ENCODE results near the gene ANKRD11.

Gene ANKRD11

GRCh38 chr16:89324056-89325010 is 166.0 kb downstream of the ANKRD11 start:
- FAIRE-seq: no peak

GRCh38 chr16:89323120-89323960 is 167.0 kb downstream of the ANKRD11 start:
- no peak for FAIRE-seq

- no peak for FAIRE-seq
Measured at GRCh38 chr16:89322321-89323119, 167.8 kb downstream of the ANKRD11 start.

- FAIRE-seq: no peak
Measured at GRCh38 chr16:89320782-89321501, 169.4 kb downstream of the ANKRD11 start.

- no peak for FAIRE-seq
Measured at GRCh38 chr16:89319886-89320781, 170.2 kb downstream of the ANKRD11 start.

GRCh38 chr16:89319631-89319885 is 170.8 kb downstream of the ANKRD11 start:
- no peak for FAIRE-seq

GRCh38 chr16:89318871-89319630 is 171.3 kb downstream of the ANKRD11 start:
- FAIRE-seq: no peak

- FAIRE-seq: no peak
Measured at GRCh38 chr16:89318430-89318758, 172.0 kb downstream of the ANKRD11 start.

GRCh38 chr16:89317729-89318429 is 172.5 kb downstream of the ANKRD11 start:
- no peak for FAIRE-seq

GRCh38 chr16:89317101-89317671 is 173.2 kb downstream of the ANKRD11 start:
- no peak for FAIRE-seq

- FAIRE-seq: no peak
Measured at GRCh38 chr16:89316701-89317100, 173.7 kb downstream of the ANKRD11 start.

- no peak for FAIRE-seq
Measured at GRCh38 chr16:89315791-89316581, 174.4 kb downstream of the ANKRD11 start.

GRCh38 chr16:89315271-89315670 is 175.1 kb downstream of the ANKRD11 start:
- no peak for FAIRE-seq

GRCh38 chr16:89314854-89315253 is 175.5 kb downstream of the ANKRD11 start:
- FAIRE-seq: no peak

GRCh38 chr16:89314357-89314756 is 176.0 kb downstream of the ANKRD11 start:
- no peak for FAIRE-seq

- FAIRE-seq: no peak
Measured at GRCh38 chr16:89313583-89313982, 176.8 kb downstream of the ANKRD11 start.

- FAIRE-seq: no peak
Measured at GRCh38 chr16:89312598-89313299, 177.6 kb downstream of the ANKRD11 start.

GRCh38 chr16:89312194-89312593 is 178.2 kb downstream of the ANKRD11 start:
- no peak for FAIRE-seq

Measured in colon (tissue), 2 donors.